HepG2 (cell line): ENCODE results near the gene ADGRL3. TPM values are rescaled to one million over a fixed set of nuclear protein-coding genes. Genes with fewer than 3 reads are reported as not detected.

Experiments
- ATAC-seq: fragments of 200-7000 bp; cut with Tn5 transposase; 3 replicates; pipeline ENCODE4 v1.9.1; 2020; ENCODE audit warnings: mild to moderate bottlenecking, moderate library complexity
- BruUV-seq: library from RNA; stranded (reverse); fragments of 400-500 nt; replicated peaks from 2 replicates; lab custom pipeline; 2021; lab: Mats Ljungman, UMichigan
- CTCF ChIA-PET: fragments of 300-600 bp; formaldehyde crosslinking; extraction: SDS; loops from one replicate; lab custom pipeline; 2021; ENCODE audit warnings: low total read pairs, inconsistent platforms, low intra/inter-chr PET ratio; lab: Yijun Ruan, JAX
- POLR2A ChIA-PET: fragments of 350-600 bp; sonication (Branson Sonifier 250); formaldehyde crosslinking; loops from one replicate; lab custom pipeline; 2020; ENCODE audit warnings: antibody characterized with exemption, inconsistent platforms; lab: Yijun Ruan, JAX
- DNase-seq: peaks from one replicate; pipeline ENCODE4 v3.0.0-alpha.2; 2015; ENCODE audit warnings: low spot score
- FAIRE-seq: peaks from 3 replicates; lab custom pipeline; 2011; peaks lifted over from hg19 to GRCh38; lab: Jason Lieb, UNC
- H2AFZ ChIP-seq: one replicate; pipeline ENCODE4 v1.6.1; 2011; ENCODE audit warnings: low read length, inconsistent platforms
- H3K27ac ChIP-seq: fragments of 300-600 bp; 3 replicates; pipeline ENCODE4 v1.8.0; 2011; ENCODE audit warnings: mixed run types, mild to moderate bottlenecking, mixed read lengths, low read length, inconsistent platforms; ENCODE audit not compliant: insufficient read depth; ENCODE audit errors: extremely low read length
- H3K27me3 ChIP-seq, 2 experiments: fragments of 200-600 bp in 1 of 2; 2 replicates in 1 of 2; 3 replicates in 1 of 2; pipeline versions ENCODE4 v1.6.0 to v1.8.0; 2011; ENCODE audit warnings: low read length in 2 of 2, mild to moderate bottlenecking in 2 of 2, moderate library complexity in 2 of 2, inconsistent platforms in 1 of 2; ENCODE audit not compliant: insufficient read depth in 2 of 2, control insufficient read depth in 1 of 2
- H3K36me3 ChIP-seq, 2 experiments: fragments of 200-600 bp in 1 of 2; replicated peaks in 1 of 2; 2 replicates in 1 of 2; 3 replicates in 1 of 2; pipeline versions ENCODE4 v1.5.1 to v1.8.0; 2011; ENCODE audit warnings: low read length in 2 of 2, inconsistent platforms in 1 of 2; ENCODE audit not compliant: insufficient read depth in 2 of 2, control insufficient read depth in 1 of 2
- H3K4me1 ChIP-seq: 2 replicates; pipeline ENCODE4 v1.5.1; 2012; ENCODE audit warnings: low read length, inconsistent platforms; ENCODE audit not compliant: insufficient read depth
- H3K4me2 ChIP-seq: 2 replicates; pipeline ENCODE4 v1.6.0; 2011; ENCODE audit warnings: low read depth, low read length, inconsistent platforms
- H3K4me3 ChIP-seq, 3 experiments: fragments of 200-600 bp in 1 of 3; sonication (generic), shearing (Covaris generic) in 1 of 3; replicated peaks in 1 of 3; 2 replicates each; pipeline ENCODE4 v1.5.1; 2011 to 2016; ENCODE audit warnings: low read length in 3 of 3, inconsistent platforms in 2 of 3, low read depth in 2 of 3, mild to moderate bottlenecking in 2 of 3, control low read depth in 1 of 3, mixed read lengths in 1 of 3; ENCODE audit not compliant: insufficient read depth in 1 of 3
- H3K79me2 ChIP-seq: one replicate; pipeline ENCODE4 v1.6.1; 2011; ENCODE audit warnings: low read length, inconsistent platforms; ENCODE audit not compliant: insufficient read depth
- H3K9ac ChIP-seq: 2 replicates; pipeline ENCODE4 v1.6.0; 2011; ENCODE audit warnings: mild to moderate bottlenecking, low read depth, low read length, inconsistent platforms; ENCODE audit not compliant: insufficient read depth
- H3K9me3 ChIP-seq: 2 replicates; pipeline ENCODE4 v1.5.1; 2012; ENCODE audit warnings: mild to moderate bottlenecking, low read length
- H4K20me1 ChIP-seq: 2 replicates; pipeline ENCODE4 v1.6.0; 2011; ENCODE audit warnings: inconsistent platforms, mild to moderate bottlenecking, low read length, moderate library complexity; ENCODE audit not compliant: insufficient read depth
- CEBPB ChIP-seq: IDR thresholded peaks from 2 replicates; pipeline ENCODE4 v1.6.1; 2011; ENCODE audit warnings: low read depth, low read length, improper control_type of control experiment, borderline replicate concordance
- FOSL1 ChIP-seq: sonication (generic); formaldehyde crosslinking; IDR thresholded peaks from 2 replicates; pipeline ENCODE4 v1.9.0; 2021; ENCODE audit warnings: missing genetic modification reagents, borderline replicate concordance
- GATA4 ChIP-seq: sonication (generic); IDR thresholded peaks from 2 replicates; pipeline ENCODE4 v1.6.1; 2016; ENCODE audit warnings: antibody characterized with exemption, low read depth, borderline replicate concordance
- KAT8 ChIP-seq: IDR thresholded peaks from 2 replicates; pipeline ENCODE4 v1.6.1; 2016; ENCODE audit warnings: missing genetic modification reagents, missing compliant biosample characterization
- KLF9 ChIP-seq: IDR thresholded peaks from 2 replicates; pipeline ENCODE4 v1.6.1; 2016; ENCODE audit warnings: low read depth
- MATR3 ChIP-seq: sonication (generic); formaldehyde crosslinking; IDR thresholded peaks from 2 replicates; pipeline ENCODE4 v1.4.0; 2020; ENCODE audit warnings: missing genetic modification reagents
- PHF21A ChIP-seq: sonication (generic); formaldehyde crosslinking; IDR thresholded peaks from 2 replicates; pipeline ENCODE4 v1.5.0; 2020; ENCODE audit warnings: mild to moderate bottlenecking, missing genetic modification reagents
- POGZ ChIP-seq: sonication (generic); formaldehyde crosslinking; IDR thresholded peaks from 2 replicates; pipeline ENCODE4 v1.4.0; 2020; ENCODE audit warnings: mild to moderate bottlenecking, missing genetic modification reagents
- REL ChIP-seq: sonication (generic); formaldehyde crosslinking; conservative IDR thresholded peaks from 2 replicates; pipeline ENCODE4 v1.8.0; 2022; ENCODE audit warnings: mild to moderate bottlenecking, missing genetic modification reagents, moderate library complexity
- SKI ChIP-seq: fragments of 450-650 bp; IDR thresholded peaks from one replicate; pipeline ENCODE4 v1.6.1; 2018; ENCODE audit warnings: mild to moderate bottlenecking; ENCODE audit not compliant: partially characterized antibody
- SOX6 ChIP-seq, 2 experiments: fragments of 450-650 bp in 1 of 2; sonication (generic) in 1 of 2; formaldehyde crosslinking in 1 of 2; IDR thresholded peaks; 2 replicates each; pipeline versions ENCODE4 v1.4.0 to v1.6.1; 2017 to 2020; ENCODE audit warnings: antibody characterized with exemption in 1 of 2, mild to moderate bottlenecking in 1 of 2, missing genetic modification reagents in 1 of 2
- ZBTB33 ChIP-seq: sonication (generic); formaldehyde crosslinking; IDR thresholded peaks from 2 replicates; pipeline ENCODE4 v1.4.0; 2020; ENCODE audit warnings: missing genetic modification reagents
- ZFP62 ChIP-seq: sonication (generic); formaldehyde crosslinking; IDR thresholded peaks from 2 replicates; pipeline ENCODE4 v1.4.0; 2020; ENCODE audit warnings: missing genetic modification reagents
- ZNF766 ChIP-seq: sonication (generic); formaldehyde crosslinking; IDR thresholded peaks from 2 replicates; pipeline ENCODE4 v1.5.0; 2020; ENCODE audit warnings: missing genetic modification reagents, borderline replicate concordance
- ZNF839 ChIP-seq: sonication (generic); formaldehyde crosslinking; IDR thresholded peaks from 2 replicates; pipeline ENCODE4 v1.4.0; 2020; ENCODE audit warnings: missing genetic modification reagents, mild to moderate bottlenecking, borderline replicate concordance
- WGBS: methylation state at CpG from one replicate; pipeline ENCODE4 v1.1.6; 2017; ENCODE audit warnings: low lambda C conversion rate; 5-methylcytosine and 5-hydroxymethylcytosine counted together
- in situ Hi-C: cut with HindIII; loops from 2 replicates; pipeline ENCODE4 v1.10.0; 2017; ENCODE audit warnings: low pct_unique_long_range_greater_than_20kb; ENCODE audit not compliant: extremely low pct_ligation_motif_present
- intact Hi-C: fragments of 100-400 bp; cut with micrococcal nuclease; formaldehyde crosslinking; loops from one replicate; pipeline ENCODE4 v1.10.0; 2022; ENCODE audit not compliant: unreplicated experiment
- polyA plus RNA-seq, 8 experiments: library from polyadenylated mRNA; depleted of rRNA in 3 of 8; stranded (reverse) in 7 of 8; unstranded in 1 of 8; fragments of >200 nt; fragmentation: Illumina TruSeq in 4 of 8; extraction: Trizol in 4 of 8; gene quantifications; 2 replicates each; pipeline versions ENCODE4 v1.2.1 to v1.2.3, GENCODE V29; 2011 to 2016; ENCODE audit warnings: low read depth in 4 of 8, missing spikeins in 1 of 8, mixed read lengths in 1 of 8; ENCODE audit not compliant: insufficient read depth in 1 of 8
- total RNA-seq, 5 experiments: library from RNA; depleted of rRNA; stranded (reverse); fragments of >200 nt; fragmentation: Illumina TruSeq; extraction: Trizol; gene quantifications; 2 replicates each; pipeline ENCODE4 v1.2.3, GENCODE V29; 2016; ENCODE audit warnings: low read depth in 1 of 5

The ADGRL3 gene
- total and polyA plus RNA-seq, 2 of the 13 experiments (the other 11 are each of a cell fraction or from before 2014, with no cell fraction given): 0.04 to 0.05 TPM

- H3K4me3 ChIP-seq: no peak overlapping the region
- ChIA-PET POLR2A (no interaction called here), CTCF (no interaction called here)
- H3K36me3 ChIP-seq: no peaks in the 10 kb centered on the region
- ATAC-seq: no peak
- no peaks in the 10 kb centered on the region for H3K4me1 ChIP-seq
- WGBS: 22% methylated on average over 6 of the region's 6 CpGs
- TF ChIP-seq SOX6 (IDR thresholded peaks at IDR 0.05): no peak
- no peak for TF ChIP-seq SOX6 (CRISPR knock-in tag; IDR thresholded peaks at IDR 0.05)
- TF ChIP-seq POGZ: no peak
- peak; percentile 51; the same call in 1 of the 2 replicates for TF ChIP-seq CEBPB
- TF ChIP-seq KAT8 (CRISPR knock-in tag): no peak
- H3K27ac ChIP-seq: no peak overlapping the region
- in situ Hi-C loops (no loop called here), intact Hi-C loops (no loop called here)
- H3K79me2 ChIP-seq: no peaks in the 10 kb centered on the region
- no peak overlapping the region for H3K9ac ChIP-seq
- H4K20me1 ChIP-seq: no peaks in the 10 kb centered on the region
- H3K4me2 ChIP-seq: no peak overlapping the region
- no peak for DNase-seq
- no peak overlapping the region for H2AFZ ChIP-seq
- H3K9me3 ChIP-seq: no peaks in the 10 kb centered on the region
- no TSS peak for BruUV-seq
- H3K27me3 ChIP-seq: no peaks in the 10 kb centered on the region
- no peak for FAIRE-seq
These were observed 516.3 kb downstream of the ADGRL3 start for GRCh38 chr4:61716426-61716825.

- CTCF ChIA-PET: no interaction called here
- DNase-seq (no peak), ATAC-seq (no peak), FAIRE-seq (no peak)
- 29% methylated on average over 6 of the region's 7 CpGs for WGBS
- Histone ChIP-seq H3K4me2 (no peak overlapping the region), H3K36me3 (no peaks in the 10 kb centered on the region), H3K9me3 (no peaks in the 10 kb centered on the region), H2AFZ (no peak overlapping the region), H3K4me1 (no peaks in the 10 kb centered on the region), H3K27me3 (no peaks in the 10 kb centered on the region), H3K9ac (no peak overlapping the region), H4K20me1 (no peaks in the 10 kb centered on the region), H3K79me2 (no peaks in the 10 kb centered on the region), H3K4me3 (no peak overlapping the region), H3K27ac (no peak overlapping the region)
- intact Hi-C loops: no loop called here
- TF ChIP-seq ZFP62 (CRISPR knock-in tag) (no peak), PHF21A (CRISPR knock-in tag) (no peak), ZNF766 (no peak), ZBTB33 (no peak), REL (CRISPR knock-in tag) (no peak), MATR3 (CRISPR knock-in tag) (no peak), KLF9 (CRISPR knock-in tag) (no peak), ZNF839 (CRISPR knock-in tag) (no peak), FOSL1 (CRISPR knock-in tag) (no peak), SKI (no peak), GATA4 (no peak)
- in situ Hi-C loops: no loop called here
- BruUV-seq: no TSS peak
- POLR2A ChIA-PET: no interaction called here
These were observed 523.4 kb downstream of the ADGRL3 start for GRCh38 chr4:61723492-61723891.
